A673 (cell line): ENCODE data around the gene ZMAT3. TPM values are rescaled to one million over a fixed set of nuclear protein-coding genes. Genes with fewer than 3 reads are reported as not detected.

Experiments
- BruUV-seq: library from RNA; stranded (reverse); fragments of 400-500 nt; replicated peaks from 2 replicates; lab custom pipeline; 2021; lab: Mats Ljungman, UMichigan
- CTCF ChIA-PET: fragments of 300-600 bp; sonication (Branson Sonifier 250); formaldehyde crosslinking; loops from one replicate; lab custom pipeline; 2022; ENCODE audit warnings: antibody characterized with exemption; lab: Charles Lee
- POLR2A ChIA-PET: fragments of 300-600 bp; sonication (Branson Sonifier 250); formaldehyde crosslinking; loops from one replicate; lab custom pipeline; 2022; ENCODE audit warnings: antibody characterized with exemption; ENCODE audit not compliant: low non-redundant PET; lab: Charles Lee
- DNase-seq: peaks from one replicate; pipeline ENCODE4 v3.0.0-alpha.2; 2015; ENCODE audit warnings: low spot score
- H3K27ac ChIP-seq: fragments of 200-600 bp; sonication (generic); 2 replicates; pipeline ENCODE4 v1.5.1; 2016; ENCODE audit warnings: mixed run types, low read depth, mild to moderate bottlenecking, mixed read lengths, antibody characterized with exemption, low read length; ENCODE audit not compliant: poor library complexity, severe bottlenecking
- H3K27me3 ChIP-seq: fragments of 200-600 bp; sonication (generic); replicated peaks from 2 replicates; pipeline ENCODE4 v1.6.1; 2017; ENCODE audit warnings: mixed run types, low read depth, mild to moderate bottlenecking, mixed read lengths, antibody characterized with exemption, low read length; ENCODE audit not compliant: insufficient read depth, poor library complexity
- H3K36me3 ChIP-seq: fragments of 200-600 bp; sonication (generic); 2 replicates; pipeline ENCODE4 v1.6.1; 2016; ENCODE audit warnings: mixed run types, mild to moderate bottlenecking, mixed read lengths, antibody characterized with exemption, low read length; ENCODE audit not compliant: insufficient read depth, poor library complexity, severe bottlenecking
- H3K4me1 ChIP-seq: fragments of 200-600 bp; sonication (generic); 2 replicates; pipeline ENCODE4 v1.6.1; 2017; ENCODE audit warnings: mixed run types, mild to moderate bottlenecking, mixed read lengths, antibody characterized with exemption, low read length; ENCODE audit not compliant: insufficient read depth, poor library complexity, severe bottlenecking
- H3K4me3 ChIP-seq: fragments of 200-600 bp; sonication (generic); 2 replicates; pipeline ENCODE4 v1.5.1; 2016; ENCODE audit warnings: low read depth, mixed run types, mild to moderate bottlenecking, mixed read lengths, low read length; ENCODE audit not compliant: poor library complexity, severe bottlenecking
- H3K9me3 ChIP-seq: fragments of 200-600 bp; sonication (generic); 2 replicates; pipeline ENCODE4 v1.6.1; 2016; ENCODE audit warnings: mixed run types, low read depth, mild to moderate bottlenecking, mixed read lengths, antibody characterized with exemption, low read length; ENCODE audit not compliant: poor library complexity, severe bottlenecking
- CTCF ChIP-seq: fragments of 300-800, 200-600 bp; sonication (generic); conservative IDR thresholded peaks from 2 replicates; pipeline ENCODE4 v1.5.1; 2017; ENCODE audit warnings: low read depth, mild to moderate bottlenecking, antibody characterized with exemption, low read length, moderate library complexity, mixed read lengths
- EZH2 ChIP-seq: fragments of 200-600 bp; sonication (generic); IDR thresholded peaks from 2 replicates; pipeline ENCODE4 v1.6.1; 2017; ENCODE audit warnings: borderline replicate concordance, low read depth, mild to moderate bottlenecking, mixed read lengths, antibody characterized with exemption, low read length; ENCODE audit not compliant: poor library complexity, severe bottlenecking
- intact Hi-C: fragments of 100-400 bp; cut with micrococcal nuclease; formaldehyde crosslinking; loops from one replicate; pipeline ENCODE4 v1.10.0; 2022; ENCODE audit not compliant: unreplicated experiment
- total RNA-seq: library from RNA; stranded (reverse); gene quantifications from 2 replicates; pipeline ENCODE4 v1.2.3, GENCODE V29; 2021

Gene ZMAT3
- total RNA-seq, 1 experiment from 2014 or later, result 8.6 TPM

GRCh38 chr3:179000144-179000543 is 71.5 kb downstream of the ZMAT3 start:
- intact Hi-C loops, result no loop called here
- DNase-seq, result no peak
- Histone ChIP-seq H3K4me3 (no peak overlapping the region), H3K27me3 (no peaks in the 10 kb centered on the region), H3K36me3 (no peaks in the 10 kb centered on the region), H3K4me1 (no peaks in the 10 kb centered on the region), H3K27ac (no peak overlapping the region), H3K9me3 (no peaks in the 10 kb centered on the region)
- ChIA-PET CTCF (no interaction called here), POLR2A (interaction anchor here (0.6 kb wide), 1 partner anchor 322 kb away, joined by 3 read pairs; no protein-coding TSS in a partner anchor)
- TF ChIP-seq EZH2, result no peak
- no peak for TF ChIP-seq CTCF
- no TSS peak for BruUV-seq

GRCh38 chr3:178996399-178996798 is 75.2 kb downstream of the ZMAT3 start:
- Histone ChIP-seq H3K4me3 (no peak overlapping the region), H3K27me3 (no peaks in the 10 kb centered on the region), H3K4me1 (no peaks in the 10 kb centered on the region), H3K27ac (no peak overlapping the region), H3K9me3 (no peaks in the 10 kb centered on the region), H3K36me3 (no peaks in the 10 kb centered on the region)
- DNase-seq, result no peak
- TF ChIP-seq EZH2, result no peak
- no peak for TF ChIP-seq CTCF
- BruUV-seq, result no TSS peak
- CTCF ChIA-PET, result no interaction called here
- POLR2A ChIA-PET, result no interaction called here
- intact Hi-C loops, result no loop called here

- no TSS peak for BruUV-seq
- intact Hi-C loops, result no loop called here
- H3K27me3 ChIP-seq, result no peaks in the 10 kb centered on the region
- no peaks in the 10 kb centered on the region for H3K4me1 ChIP-seq
- H3K4me3 ChIP-seq, result no peak overlapping the region
- TF ChIP-seq EZH2 (no peak), CTCF (no peak)
- H3K36me3 ChIP-seq, result no peaks in the 10 kb centered on the region
- no peak for DNase-seq
- no peak overlapping the region for H3K27ac ChIP-seq
- ChIA-PET CTCF (no interaction called here), POLR2A (no interaction called here)
- H3K9me3 ChIP-seq, result peaks cover 21% of the 10 kb centered on the region
Measured at GRCh38 chr3:178990293-178990692, 81.3 kb downstream of the ZMAT3 start.
